NCI-H1048 (cell line): Measurements from ENCODE around the gene KIF5A.
"Not testable (repeated sequence)": the region's sequence is repeated elsewhere in the genome, so short reads cannot be mapped to it uniquely, and the experiment has no call there.

Experiments
- DNase-seq: peaks from one replicate; lab custom pipeline; 2025; lab: John Stamatoyannopoulos, UW

The KIF5A gene

GRCh38 chr12:57607958-57608663 lies 58.3 kb downstream of the KIF5A start:
- DNase-seq = no peak

GRCh38 chr12:57609101-57609780 lies 59.4 kb downstream of the KIF5A start:
- DNase-seq = no peak

GRCh38 chr12:57609781-57610553 lies 60.1 kb downstream of the KIF5A start:
- DNase-seq = no peak

- DNase-seq = no peak
These were observed 60.8 kb downstream of the KIF5A start for GRCh38 chr12:57610554-57611107.

GRCh38 chr12:57611108-57611826 lies 61.4 kb downstream of the KIF5A start, which contains the start of gene ARHGEF25:
ARHGEF25 (plus strand) TSS chr12:57611435; CDS start chr12:57611895, 460 bp downstream.
- peak; percentile 37 for DNase-seq

GRCh38 chr12:57611827-57612710 lies 62.2 kb downstream of the KIF5A start:
- no peak for DNase-seq

GRCh38 chr12:57612711-57613426 lies 63.0 kb downstream of the KIF5A start:
- DNase-seq = no peak

- DNase-seq = no peak
These were observed 63.7 kb downstream of the KIF5A start for GRCh38 chr12:57613427-57614109.

GRCh38 chr12:57614178-57614947 lies 64.5 kb downstream of the KIF5A start:
- DNase-seq = no peak

GRCh38 chr12:57614948-57615500 lies 65.2 kb downstream of the KIF5A start:
- no peak for DNase-seq

- DNase-seq = no peak
These were observed 65.8 kb downstream of the KIF5A start for GRCh38 chr12:57615637-57616036.

GRCh38 chr12:57616383-57617101 lies 66.7 kb downstream of the KIF5A start:
- DNase-seq = no peak

GRCh38 chr12:57617942-57618341 lies 68.1 kb downstream of the KIF5A start:
- no peak for DNase-seq

- DNase-seq = not testable (repeated sequence)
These were observed 68.6 kb downstream of the KIF5A start for GRCh38 chr12:57618431-57618830.

GRCh38 chr12:57618966-57619433 lies 69.2 kb downstream of the KIF5A start:
- no peak for DNase-seq

- DNase-seq = no peak
These were observed 69.8 kb downstream of the KIF5A start for GRCh38 chr12:57619434-57620244.
